Measurements from ENCODE around the gene DAND5. TPM values are rescaled to one million over a fixed set of nuclear protein-coding genes. Genes with fewer than 3 reads are reported as not detected.

Gene DAND5
- polyA plus RNA-seq, 2 of the 4 experiments (the other 2 are of a cell fraction): 0.12 to 0.21 TPM

- no peak overlapping the region for H3K4me2 ChIP-seq
- H3K4me3 ChIP-seq: no peak overlapping the region
- ChIA-PET CTCF (interaction anchor here (0.7 to 2.2 kb wide), 3 partner anchors 17 to 45 kb away, joined by 3 to 5 read pairs (median 3); no protein-coding TSS in a partner anchor), POLR2A (no interaction called here)
- DNase-seq (ENCODE audit: low read depth in 1 of 2, low spot score in 1 of 2): no peak
- H3K4me1 ChIP-seq: no peaks in the 10 kb centered on the region
- TF ChIP-seq HDAC2 (IDR thresholded peaks at IDR 0.05) (no peak), JUN (IDR thresholded peaks at IDR 0.05) (no peak), MAX (IDR thresholded peaks at IDR 0.05) (no peak), HOXB5 (CRISPR knock-in tag; IDR thresholded peaks at IDR 0.05) (no peak), HEYL (CRISPR knock-in tag; IDR thresholded peaks at IDR 0.05) (no peak), RNF2 (IDR thresholded peaks at IDR 0.05; ENCODE audit: borderline replicate concordance, low read depth) (no peak), SREBF2 (IDR thresholded peaks at IDR 0.05) (no peak)
- ATAC-seq: no peak
- no peak for FAIRE-seq
- WGBS (ENCODE audit: missing lambda C conversion rate): 87% methylated on average over 22 of the region's 22 CpGs
- H3K27ac ChIP-seq: no peak overlapping the region
- no peaks in the 10 kb centered on the region for H3K9me3 ChIP-seq
Measured at GRCh38 chr19:13016628-13017305, 47.4 kb downstream of the DAND5 start.

DNA sequence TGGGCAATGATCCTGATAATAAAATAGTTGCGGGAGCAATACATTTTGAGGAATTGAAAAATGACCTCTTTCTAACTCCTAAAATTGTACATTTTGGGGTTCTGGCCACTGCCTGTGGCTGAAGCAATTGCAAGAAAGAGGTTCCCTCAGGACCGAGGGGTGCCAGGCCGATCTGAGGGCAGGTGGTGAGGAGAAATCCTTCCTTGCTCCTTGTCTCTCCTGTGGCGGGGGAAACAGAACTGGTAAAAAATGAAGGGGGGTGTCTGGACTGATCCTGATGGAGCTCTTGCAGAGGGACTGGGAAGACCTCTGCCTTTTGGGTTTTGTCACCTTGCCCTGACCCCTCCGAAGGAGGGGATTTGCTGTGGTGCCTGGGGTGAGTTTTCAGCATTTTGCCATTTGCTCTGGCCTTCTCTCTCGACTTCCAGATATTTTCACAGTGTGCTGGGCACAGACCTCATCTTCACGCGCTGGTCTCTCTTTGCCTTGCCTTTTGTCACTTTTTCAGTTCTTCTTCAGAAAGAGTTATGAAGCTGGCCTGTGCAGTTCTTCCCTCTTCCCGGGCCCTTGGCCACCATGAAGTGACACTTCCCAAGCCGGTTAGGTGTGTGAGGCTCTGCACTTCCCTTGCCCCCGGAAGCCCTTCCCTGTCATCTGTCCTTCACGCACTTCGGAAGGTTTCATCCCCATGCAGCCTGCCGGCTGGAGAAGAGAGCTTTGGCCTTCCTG, 48.1 kb downstream of the DAND5 start:
- TF ChIP-seq, protein P1, sequence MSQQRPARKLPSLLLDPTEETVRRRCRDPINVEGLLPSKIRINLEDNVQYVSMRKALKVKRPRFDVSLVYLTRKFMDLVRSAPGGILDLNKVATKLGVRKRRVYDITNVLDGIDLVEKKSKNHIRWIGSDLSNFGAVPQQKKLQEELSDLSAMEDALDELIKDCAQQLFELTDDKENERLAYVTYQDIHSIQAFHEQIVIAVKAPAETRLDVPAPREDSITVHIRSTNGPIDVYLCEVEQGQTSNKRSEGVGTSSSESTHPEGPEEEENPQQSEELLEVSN (IDR thresholded peaks at IDR 0.05; ENCODE audit: borderline replicate concordance, low read depth): no peak
- TF ChIP-seq JUNB (IDR thresholded peaks at IDR 0.05) (no peak), RNF2 (IDR thresholded peaks at IDR 0.05; ENCODE audit: borderline replicate concordance, low read depth) (no peak), TP53 (CRISPR knock-in tag; IDR thresholded peaks at IDR 0.05) (no peak), CBX2 (IDR thresholded peaks at IDR 0.05; ENCODE audit: borderline replicate concordance, low read depth) (no peak), CBX8 (IDR thresholded peaks at IDR 0.05) (no peak), CHD2 (IDR thresholded peaks at IDR 0.05; ENCODE audit: low read length, partially characterized antibody) (no peak), HEYL (CRISPR knock-in tag; IDR thresholded peaks at IDR 0.05) (no peak), ZFP36 (IDR thresholded peaks at IDR 0.05; ENCODE audit: borderline replicate concordance, partially characterized antibody) (no peak), RCOR1 (IDR thresholded peaks at IDR 0.05; ENCODE audit: low read depth, low read length) (no peak), HOXA7 (CRISPR knock-in tag; IDR thresholded peaks at IDR 0.05) (no peak), FOXS1 (CRISPR knock-in tag; IDR thresholded peaks at IDR 0.05) (no peak), PBX3 (IDR thresholded peaks at IDR 0.05) (no peak), CEBPB (IDR thresholded peaks at IDR 0.05) (no peak), SREBF2 (IDR thresholded peaks at IDR 0.05) (no peak), HES2 (IDR thresholded peaks at IDR 0.05) (no peak), EHF (CRISPR knock-in tag; IDR thresholded peaks at IDR 0.05) (no peak), EP300 (IDR thresholded peaks at IDR 0.05) (no peak), RARB (CRISPR knock-in tag; IDR thresholded peaks at IDR 0.05) (no peak)
- CTCF ChIA-PET: interaction anchor here (0.6 to 2.2 kb wide), 4 partner anchors 9 to 38 kb away, joined by 3 to 5 read pairs (median 4); no protein-coding TSS in a partner anchor
- ATAC-seq: no peak
- Histone ChIP-seq H3K4me2 (no peak overlapping the region), H3K4me3 (no peak overlapping the region), H3K9me3 (no peaks in the 10 kb centered on the region), H3K4me1 (no peaks in the 10 kb centered on the region), H3K27ac (no peak overlapping the region)
- WGBS (ENCODE audit: missing lambda C conversion rate): 83% methylated on average over 14 of the region's 14 CpGs
- no peak for FAIRE-seq
- DNase-seq (ENCODE audit: low read depth in 1 of 2, low spot score in 1 of 2): no peak
- POLR2A ChIA-PET: no interaction called here

All from A549 (cell line).